Breast epithelium (tissue), 3 donors: Measurements from ENCODE around the gene CMTM4.

ENCODE experiments used
- CTCF ChIP-seq, 3 donors: fragments of 450-650 bp; IDR thresholded peaks; one replicate each; pipeline ENCODE4 v1.5.1; 2016 to 2017; ENCODE audit warnings: antibody characterized with exemption in 3 of 3, mild to moderate bottlenecking in 3 of 3, moderate library complexity in 3 of 3
- POLR2A ChIP-seq: fragments of 450-650 bp; IDR thresholded peaks from one replicate; pipeline ENCODE4 v1.6.1; 2016; ENCODE audit warnings: antibody characterized with exemption, mild to moderate bottlenecking, moderate library complexity
- POLR2AphosphoS5 ChIP-seq, 3 donors: sonication (generic); formaldehyde crosslinking; IDR thresholded peaks; one replicate each; pipeline ENCODE4 v1.6.1; 2017; ENCODE audit warnings: antibody characterized with exemption in 3 of 3

- TF ChIP-seq POLR2AphosphoS5 (IDR thresholded peaks at IDR 0.05): no peak
- TF ChIP-seq CTCF (IDR thresholded peaks at IDR 0.05): no peak
- no peak for TF ChIP-seq POLR2A
Measured at GRCh38 chr16:66740533-66740932, 44.0 kb upstream of the CMTM4 start.
